ENCODE measurements around the gene TAB3. TPM values are rescaled to one million over a fixed set of nuclear protein-coding genes. Genes with fewer than 3 reads are reported as not detected.

The TAB3 gene
- total and polyA plus RNA-seq, 7 donors = 6.7 to 31.6 (median 17.4) TPM

- no peaks in the 10 kb centered on the region for H3K9me3 ChIP-seq
- 60 to 88% methylated on average over 10 of the region's 10 CpGs for WGBS, 2 donors
- no peaks in the 10 kb centered on the region for H3K4me1 ChIP-seq
- DNase-seq = no peak
- H3K27me3 ChIP-seq = no peaks in the 10 kb centered on the region
- TF ChIP-seq CTCF (IDR thresholded peaks at IDR 0.05) (no peak), POLR2A (IDR thresholded peaks at IDR 0.05) (no peak), POLR2AphosphoS5 (IDR thresholded peaks at IDR 0.05) (no peak), EP300 (IDR thresholded peaks at IDR 0.05) (no peak)
- H3K27ac ChIP-seq = no peak overlapping the region
- intact Hi-C loops (cut with DNase I) = no loop called here
- H3K36me3 ChIP-seq = no peaks in the 10 kb centered on the region
- no peak overlapping the region for H3K4me3 ChIP-seq
Observed at GRCh38 chrX:30831082-30831481, 58.0 kb downstream of the TAB3 start.

- intact Hi-C loops (cut with DNase I) = no loop called here
- H3K4me3 ChIP-seq = no peak overlapping the region
- WGBS, 2 donors = 91 to 97% methylated on average over 3 of the region's 3 CpGs
Observed at GRCh38 chrX:30830326-30830943, 58.6 kb downstream of the TAB3 start.

DNA sequence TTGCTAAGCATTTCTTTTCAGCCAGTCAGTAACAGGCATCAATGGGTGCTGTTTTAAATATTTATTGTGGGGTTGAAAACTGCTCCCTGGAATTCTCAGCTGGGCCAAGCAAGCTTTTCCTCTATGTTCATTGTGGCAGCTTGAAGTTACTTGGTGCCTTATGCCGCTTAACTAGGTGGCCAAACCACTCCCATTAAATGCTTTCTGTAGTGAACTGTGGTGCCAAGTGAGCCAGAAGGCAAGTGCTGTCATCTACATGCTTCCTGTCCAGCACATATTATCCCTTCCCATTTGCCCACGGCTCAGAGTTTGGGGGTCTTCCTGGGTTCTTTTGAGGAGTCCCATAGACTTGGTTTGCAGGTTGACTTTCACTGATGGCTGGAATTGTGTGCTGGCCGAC, 64.8 kb downstream of the TAB3 start:
- Histone ChIP-seq H3K4me1 (no peaks in the 10 kb centered on the region), H3K9me3 (no peaks in the 10 kb centered on the region), H3K4me3 (no peak overlapping the region), H3K27me3 (no peaks in the 10 kb centered on the region), H3K27ac (no peak overlapping the region), H3K36me3 (no peaks in the 10 kb centered on the region)
- DNase-seq = no peak
- TF ChIP-seq POLR2AphosphoS5 (IDR thresholded peaks at IDR 0.05) (no peak), CTCF (IDR thresholded peaks at IDR 0.05) (no peak), POLR2A (IDR thresholded peaks at IDR 0.05) (no peak), EP300 (IDR thresholded peaks at IDR 0.05) (no peak)
- intact Hi-C loops (cut with DNase I) = no loop called here
- 46 to 68% methylated on average over 3 of the region's 3 CpGs for WGBS, 2 donors

More at GRCh38 chrX:30830326-30830943, 58.6 kb downstream of the TAB3 start:
- TF ChIP-seq POLR2AphosphoS5 (IDR thresholded peaks at IDR 0.05) = no peak
- TF ChIP-seq POLR2A (IDR thresholded peaks at IDR 0.05) = no peak
- TF ChIP-seq CTCF (IDR thresholded peaks at IDR 0.05) = no peak
- TF ChIP-seq EP300 (IDR thresholded peaks at IDR 0.05) = no peak
- Histone ChIP-seq H3K27ac (no peak overlapping the region), H3K4me1 (no peaks in the 10 kb centered on the region), H3K27me3 (no peaks in the 10 kb centered on the region), H3K36me3 (no peaks in the 10 kb centered on the region), H3K9me3 (no peaks in the 10 kb centered on the region)
- no peak for DNase-seq

GRCh38 chrX:30822764-30823163, 66.3 kb downstream of the TAB3 start:
- WGBS, 2 donors = 90 to 91% methylated on average over 2 of the region's 2 CpGs
- no peaks in the 10 kb centered on the region for H3K36me3 ChIP-seq
- H3K27ac ChIP-seq = no peak overlapping the region
- no peaks in the 10 kb centered on the region for H3K27me3 ChIP-seq
- no peaks in the 10 kb centered on the region for H3K9me3 ChIP-seq
- no peak overlapping the region for H3K4me3 ChIP-seq
- no peak for TF ChIP-seq EP300 (IDR thresholded peaks at IDR 0.05)
- TF ChIP-seq POLR2AphosphoS5 (IDR thresholded peaks at IDR 0.05) = no peak
- TF ChIP-seq CTCF (IDR thresholded peaks at IDR 0.05) = no peak
- no peak for TF ChIP-seq POLR2A (IDR thresholded peaks at IDR 0.05)
- H3K4me1 ChIP-seq = no peaks in the 10 kb centered on the region
- intact Hi-C loops (cut with DNase I) = no loop called here
- DNase-seq = no peak
